Large intestine (tissue), 3 donors: Measurements from ENCODE around the gene LRP1. TPM values are rescaled to one million over a fixed set of nuclear protein-coding genes. Genes with fewer than 3 reads are reported as not detected.

Experiments used
- DNase-seq, 2 donors: peaks; one replicate each; pipeline versions ENCODE4 v3.0.0 to v3.0.0-alpha.2; 2013
- H3K27ac ChIP-seq: one replicate; pipeline ENCODE4 v1.5.1; 2013; ENCODE audit warnings: low read length
- H3K27me3 ChIP-seq: 2 replicates; pipeline ENCODE4 v1.6.1; 2013; ENCODE audit warnings: low read length; ENCODE audit not compliant: control insufficient read depth, insufficient read depth
- H3K36me3 ChIP-seq: 2 replicates; pipeline ENCODE4 v1.6.1; 2013; ENCODE audit warnings: low read length; ENCODE audit not compliant: control insufficient read depth, insufficient read depth
- H3K4me1 ChIP-seq: one replicate; pipeline ENCODE4 v1.6.1; 2013; ENCODE audit warnings: low read length; ENCODE audit not compliant: control insufficient read depth, insufficient read depth
- H3K4me3 ChIP-seq: one replicate; pipeline ENCODE4 v1.5.1; 2013; ENCODE audit warnings: low read length
- H3K9me3 ChIP-seq: one replicate; pipeline ENCODE4 v1.6.1; 2013; ENCODE audit warnings: mild to moderate bottlenecking, low read depth, low read length, moderate library complexity; ENCODE audit not compliant: control insufficient read depth
- WGBS: methylation state at CpG from one replicate; pipeline ENCODE4 v1.1.5; 2013; ENCODE audit warnings: low lambda C conversion rate; ENCODE audit not compliant: insufficient coverage; 5-methylcytosine and 5-hydroxymethylcytosine counted together
- polyA plus RNA-seq: library from polyadenylated mRNA; unstranded; fragments of 120-200 nt; gene quantifications from one replicate; pipeline ENCODE4 v1.2.1, GENCODE V29; 2013

Gene LRP1
- polyA plus RNA-seq, 1 donor, result 100 TPM

DNA sequence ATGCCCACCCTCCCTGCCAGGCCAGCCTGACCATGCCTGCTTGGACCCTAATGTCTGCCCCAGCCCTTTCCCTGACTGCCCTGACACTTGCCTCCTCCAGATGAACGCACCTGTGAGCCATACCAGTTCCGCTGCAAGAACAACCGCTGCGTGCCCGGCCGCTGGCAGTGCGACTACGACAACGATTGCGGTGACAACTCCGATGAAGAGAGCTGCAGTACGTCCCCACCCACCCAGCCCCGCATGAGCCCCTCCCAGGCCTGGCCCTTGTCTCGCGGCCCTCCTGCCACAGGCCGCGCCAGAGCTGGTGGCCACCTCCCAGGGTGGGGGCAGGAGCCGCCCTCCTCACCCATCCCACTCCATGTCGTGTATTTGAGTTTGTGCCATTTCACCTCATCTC lies 74.0 kb downstream of the LRP1 start:
- Histone ChIP-seq H3K4me1 (no peaks in the 10 kb centered on the region), H3K4me3 (no peak overlapping the region), H3K27me3 (no peaks in the 10 kb centered on the region), H3K27ac (no peak overlapping the region), H3K9me3 (no peaks in the 10 kb centered on the region), H3K36me3 (peaks cover 92% of the 10 kb centered on the region)
- no peak for DNase-seq
- no CpG with 5 or more reads among the region's 19 CpGs for WGBS

DNA sequence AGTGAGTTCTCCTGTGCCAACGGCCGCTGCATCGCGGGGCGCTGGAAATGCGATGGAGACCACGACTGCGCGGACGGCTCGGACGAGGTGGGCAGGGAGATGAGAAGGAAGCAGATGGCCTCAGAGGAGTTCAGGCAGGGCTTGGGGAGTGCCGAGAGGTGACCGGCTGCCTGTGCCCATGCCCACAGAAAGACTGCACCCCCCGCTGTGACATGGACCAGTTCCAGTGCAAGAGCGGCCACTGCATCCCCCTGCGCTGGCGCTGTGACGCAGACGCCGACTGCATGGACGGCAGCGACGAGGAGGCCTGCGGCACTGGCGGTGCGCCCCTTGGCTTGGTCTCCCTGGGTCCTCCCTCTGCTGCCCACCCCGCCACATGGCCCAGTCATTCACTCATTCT lies 74.9 kb downstream of the LRP1 start:
- Histone ChIP-seq H3K36me3 (peaks cover 92% of the 10 kb centered on the region), H3K27ac (no peak overlapping the region), H3K4me1 (no peaks in the 10 kb centered on the region), H3K4me3 (no peak overlapping the region), H3K27me3 (no peaks in the 10 kb centered on the region), H3K9me3 (no peaks in the 10 kb centered on the region)
- 90% methylated on average over 2 of the region's 28 CpGs for WGBS
- no peak for DNase-seq

DNA sequence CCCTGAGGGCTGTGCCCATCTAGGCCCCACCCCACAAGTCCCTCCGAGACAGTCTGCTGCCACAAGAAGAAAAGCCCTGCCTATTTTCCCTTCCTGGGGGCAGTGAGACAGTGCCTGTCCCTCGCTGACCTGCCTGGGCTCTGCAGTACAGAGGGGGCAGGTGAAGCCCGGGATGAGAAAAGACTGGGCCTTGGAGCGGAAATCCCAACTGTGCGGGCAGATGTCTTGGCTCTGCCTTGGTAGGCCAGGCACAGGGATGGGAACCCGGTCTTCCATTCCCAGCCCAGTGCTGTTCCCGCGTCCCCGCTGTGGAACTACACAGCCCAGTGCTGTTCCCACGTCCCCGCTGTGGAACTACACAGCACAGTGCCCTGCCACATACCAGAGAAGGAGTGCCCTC lies 75.5 kb downstream of the LRP1 start:
- Histone ChIP-seq H3K27me3 (no peaks in the 10 kb centered on the region), H3K9me3 (no peaks in the 10 kb centered on the region), H3K4me1 (no peaks in the 10 kb centered on the region), H3K27ac (no peak overlapping the region), H3K4me3 (no peak overlapping the region), H3K36me3 (peaks cover 92% of the 10 kb centered on the region)
- no peak for DNase-seq
- WGBS, result no CpG with 5 or more reads among the region's 11 CpGs

DNA sequence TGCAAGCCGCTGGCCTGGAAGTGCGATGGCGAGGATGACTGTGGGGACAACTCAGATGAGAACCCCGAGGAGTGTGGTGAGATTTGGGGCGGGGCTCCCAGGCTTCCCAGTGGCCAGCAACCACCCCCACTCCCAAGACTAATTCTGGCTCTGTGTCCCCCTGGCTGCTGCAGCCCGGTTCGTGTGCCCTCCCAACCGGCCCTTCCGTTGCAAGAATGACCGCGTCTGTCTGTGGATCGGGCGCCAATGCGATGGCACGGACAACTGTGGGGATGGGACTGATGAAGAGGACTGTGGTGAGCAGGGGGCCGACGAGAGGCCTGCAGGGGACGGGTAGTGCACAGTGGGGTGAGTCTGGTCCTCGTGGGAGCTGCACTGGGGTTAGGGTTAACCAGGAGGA lies 76.2 kb downstream of the LRP1 start:
- DNase-seq, result no peak
- peaks cover 92% of the 10 kb centered on the region for H3K36me3 ChIP-seq
- no CpG with 5 or more reads among the region's 19 CpGs for WGBS

DNA sequence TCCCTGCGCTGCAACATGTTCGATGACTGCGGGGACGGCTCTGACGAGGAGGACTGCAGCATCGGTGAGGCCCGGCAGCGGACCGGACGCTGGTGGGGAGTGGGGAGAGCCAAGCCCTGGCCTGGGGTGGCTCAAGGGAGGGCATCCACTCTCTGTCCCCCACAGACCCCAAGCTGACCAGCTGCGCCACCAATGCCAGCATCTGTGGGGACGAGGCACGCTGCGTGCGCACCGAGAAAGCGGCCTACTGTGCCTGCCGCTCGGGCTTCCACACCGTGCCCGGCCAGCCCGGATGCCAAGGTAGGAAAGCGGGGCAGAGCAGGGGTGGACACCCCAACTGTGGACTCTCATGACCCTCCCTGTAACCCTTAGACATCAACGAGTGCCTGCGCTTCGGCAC lies 76.9 kb downstream of the LRP1 start:
- H3K4me3 ChIP-seq, result no peak overlapping the region
- no peak for DNase-seq
- H3K27me3 ChIP-seq, result no peaks in the 10 kb centered on the region
- no CpG with 5 or more reads among the region's 26 CpGs for whole genome bisulfite sequencing
- H3K36me3 ChIP-seq, result peaks cover 92% of the 10 kb centered on the region
- no peaks in the 10 kb centered on the region for H3K4me1 ChIP-seq
- H3K27ac ChIP-seq, result no peak overlapping the region
- H3K9me3 ChIP-seq, result no peaks in the 10 kb centered on the region

More for the DNA sequence above, 76.2 kb downstream of the LRP1 start:
- Histone ChIP-seq H3K27me3 (no peaks in the 10 kb centered on the region), H3K27ac (no peak overlapping the region), H3K4me3 (no peak overlapping the region), H3K9me3 (no peaks in the 10 kb centered on the region), H3K4me1 (no peaks in the 10 kb centered on the region)

DNA sequence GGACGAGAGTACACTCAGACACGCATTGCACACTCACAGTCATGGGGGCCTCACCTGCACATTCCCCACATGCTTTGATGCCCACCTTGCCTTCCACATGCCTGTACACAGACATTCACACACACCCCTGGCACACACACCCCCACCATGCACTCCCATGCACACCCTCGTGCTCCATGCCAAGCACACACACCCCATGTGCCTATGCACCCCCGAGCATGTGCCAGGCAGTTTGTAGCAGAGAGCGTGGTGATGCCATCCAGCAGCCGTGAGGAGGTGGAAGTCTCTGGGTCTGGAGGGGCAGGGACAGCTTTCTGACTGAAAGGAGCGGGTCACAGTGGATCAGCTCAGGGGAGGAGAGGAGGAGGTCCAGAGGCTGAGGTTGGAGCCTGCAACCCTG lies 77.6 kb downstream of the LRP1 start:
- H3K27me3 ChIP-seq, result no peaks in the 10 kb centered on the region
- no peak overlapping the region for H3K27ac ChIP-seq
- peaks cover 94% of the 10 kb centered on the region for H3K36me3 ChIP-seq
- H3K4me1 ChIP-seq, result no peaks in the 10 kb centered on the region
- H3K4me3 ChIP-seq, result no peak overlapping the region
- no CpG with 5 or more reads among the region's 7 CpGs for WGBS
- H3K9me3 ChIP-seq, result no peaks in the 10 kb centered on the region
- DNase-seq, result no peak

DNA sequence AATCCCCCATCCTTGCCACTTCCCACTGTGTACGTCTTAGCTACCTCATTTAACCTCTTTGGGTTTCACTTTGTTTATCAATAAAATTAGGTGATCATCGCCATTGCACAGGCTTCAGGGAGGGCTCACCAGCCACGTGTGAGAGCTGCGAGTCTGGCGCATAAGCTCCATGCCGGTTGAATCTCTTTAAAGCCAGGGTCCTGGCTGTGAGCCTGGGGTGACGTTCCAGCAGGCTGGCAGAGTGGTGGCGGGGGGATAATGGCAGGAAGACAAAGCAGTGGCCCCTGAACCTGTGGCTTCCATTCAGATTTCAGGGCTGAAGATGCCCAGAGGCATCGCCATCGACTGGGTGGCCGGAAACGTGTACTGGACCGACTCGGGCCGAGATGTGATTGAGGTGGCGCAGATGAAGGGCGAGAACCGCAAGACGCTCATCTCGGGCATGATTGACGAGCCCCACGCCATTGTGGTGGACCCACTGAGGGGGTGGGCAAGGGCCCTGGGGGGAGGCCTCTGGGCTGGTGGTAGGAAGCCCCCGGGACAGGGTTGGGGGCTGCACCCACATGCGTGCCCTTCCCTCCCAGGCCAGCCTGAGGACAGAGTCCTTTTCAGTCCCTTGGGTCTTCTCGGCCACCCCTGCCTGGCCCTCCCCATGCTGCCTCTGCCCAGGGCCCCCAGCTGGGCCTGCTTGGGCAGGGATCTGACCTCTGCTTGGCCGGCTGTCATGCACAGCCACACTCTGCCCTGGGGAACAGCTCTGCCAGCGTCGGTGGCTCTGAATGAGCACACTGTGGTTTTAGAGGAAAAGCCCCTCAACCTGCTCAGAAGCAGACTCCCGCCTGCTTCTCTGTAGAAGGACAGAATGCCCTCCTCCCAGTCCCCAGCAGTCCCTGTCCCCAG lies 79.7 kb downstream of the LRP1 start:
- Histone ChIP-seq H3K4me3 (no peak overlapping the region), H3K4me1 (no peaks in the 10 kb centered on the region), H3K27ac (no peak overlapping the region), H3K36me3 (peaks cover 93% of the 10 kb centered on the region), H3K27me3 (no peaks in the 10 kb centered on the region), H3K9me3 (no peaks in the 10 kb centered on the region)
- DNase-seq, result no peak
- no CpG with 5 or more reads among the region's 29 CpGs for WGBS

DNA sequence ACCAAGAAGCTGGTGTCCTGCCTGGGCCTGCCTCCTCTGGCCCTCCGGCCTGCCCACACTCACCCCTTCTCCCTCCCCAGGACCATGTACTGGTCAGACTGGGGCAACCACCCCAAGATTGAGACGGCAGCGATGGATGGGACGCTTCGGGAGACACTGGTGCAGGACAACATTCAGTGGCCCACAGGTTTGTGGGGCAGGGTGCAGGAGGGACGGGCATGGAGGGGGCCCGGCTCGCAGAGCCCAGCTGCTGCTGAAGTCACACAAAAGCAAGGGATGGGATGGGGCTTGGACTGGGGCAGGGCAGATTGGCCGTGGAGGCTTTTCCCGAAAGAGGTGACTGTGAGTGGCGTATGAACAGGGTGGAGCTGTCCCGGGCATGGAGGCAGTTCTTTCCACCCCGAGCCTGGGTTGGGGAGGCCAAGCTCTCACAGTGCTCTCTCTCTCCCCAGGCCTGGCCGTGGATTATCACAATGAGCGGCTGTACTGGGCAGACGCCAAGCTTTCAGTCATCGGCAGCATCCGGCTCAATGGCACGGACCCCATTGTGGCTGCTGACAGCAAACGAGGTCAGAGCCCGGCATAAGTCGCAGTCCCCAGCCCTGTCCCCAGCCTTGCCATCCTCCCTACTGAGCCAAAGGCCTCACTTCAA lies 80.5 kb downstream of the LRP1 start:
- peaks cover 86% of the 10 kb centered on the region for H3K36me3 ChIP-seq

DNA sequence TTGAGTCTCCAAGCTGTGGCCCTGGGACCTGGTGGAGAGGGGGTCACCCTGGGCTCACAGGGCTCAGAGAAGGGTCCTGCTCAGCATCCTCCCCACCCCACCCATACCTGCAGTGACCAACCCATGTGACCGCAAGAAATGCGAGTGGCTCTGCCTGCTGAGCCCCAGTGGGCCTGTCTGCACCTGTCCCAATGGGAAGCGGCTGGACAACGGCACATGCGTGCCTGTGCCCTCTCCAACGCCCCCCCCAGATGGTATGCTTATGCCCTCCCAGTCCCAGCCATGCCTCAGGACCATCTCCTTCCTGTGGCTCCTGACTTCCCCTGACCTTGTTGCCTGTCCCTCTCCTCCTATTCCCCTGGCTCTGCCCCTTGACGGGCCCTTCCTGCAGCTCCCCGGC lies 81.6 kb downstream of the LRP1 start:
- no peak for DNase-seq
- Histone ChIP-seq H3K4me3 (no peak overlapping the region), H3K4me1 (no peaks in the 10 kb centered on the region), H3K27me3 (peaks cover 8% of the 10 kb centered on the region), H3K36me3 (peaks cover 74% of the 10 kb centered on the region), H3K9me3 (no peaks in the 10 kb centered on the region), H3K27ac (no peak overlapping the region)
- no CpG with 5 or more reads among the region's 8 CpGs for WGBS

More for the DNA sequence above, 80.5 kb downstream of the LRP1 start:
- Histone ChIP-seq H3K27me3 (peaks cover under 1% of the 10 kb centered on the region), H3K27ac (no peak overlapping the region), H3K4me1 (no peaks in the 10 kb centered on the region), H3K4me3 (no peak overlapping the region), H3K9me3 (no peaks in the 10 kb centered on the region)
- DNase-seq, result no peak
- WGBS, result 80% methylated on average over 1 of the region's 22 CpGs

DNA sequence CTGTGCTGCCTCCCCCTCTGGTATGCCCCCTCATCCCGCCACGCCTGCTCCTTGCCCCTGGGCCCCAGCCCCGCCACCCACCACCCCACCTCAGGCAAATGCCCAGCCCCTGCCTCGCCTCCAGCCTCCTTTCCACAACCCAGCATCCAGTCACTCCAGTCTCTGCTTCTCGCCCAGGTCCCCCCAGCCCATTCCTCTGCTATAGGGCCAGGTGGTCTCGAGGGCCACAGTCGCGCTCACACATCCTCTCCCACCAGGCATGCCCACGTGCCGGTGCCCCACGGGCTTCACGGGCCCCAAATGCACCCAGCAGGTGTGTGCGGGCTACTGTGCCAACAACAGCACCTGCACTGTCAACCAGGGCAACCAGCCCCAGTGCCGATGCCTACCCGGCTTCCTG lies 82.2 kb downstream of the LRP1 start:
- Histone ChIP-seq H3K9me3 (no peaks in the 10 kb centered on the region), H3K36me3 (peaks cover 69% of the 10 kb centered on the region), H3K4me1 (no peaks in the 10 kb centered on the region), H3K27ac (no peak overlapping the region), H3K4me3 (no peak overlapping the region), H3K27me3 (peaks cover 14% of the 10 kb centered on the region)
- no peak for DNase-seq
- no CpG with 5 or more reads among the region's 15 CpGs for WGBS
